NCI-H748 treated with DMSO at 0.1 percent for 48 hours (cell line): ENCODE data around the gene ZNF383.
"Not testable (repeated sequence)": the region's sequence is repeated elsewhere in the genome, so short reads cannot be mapped to it uniquely, and the experiment has no call there.

Source experiments
- DNase-seq: peaks from one replicate; lab custom pipeline; 2025; lab: John Stamatoyannopoulos, UW

The ZNF383 gene

DNA sequence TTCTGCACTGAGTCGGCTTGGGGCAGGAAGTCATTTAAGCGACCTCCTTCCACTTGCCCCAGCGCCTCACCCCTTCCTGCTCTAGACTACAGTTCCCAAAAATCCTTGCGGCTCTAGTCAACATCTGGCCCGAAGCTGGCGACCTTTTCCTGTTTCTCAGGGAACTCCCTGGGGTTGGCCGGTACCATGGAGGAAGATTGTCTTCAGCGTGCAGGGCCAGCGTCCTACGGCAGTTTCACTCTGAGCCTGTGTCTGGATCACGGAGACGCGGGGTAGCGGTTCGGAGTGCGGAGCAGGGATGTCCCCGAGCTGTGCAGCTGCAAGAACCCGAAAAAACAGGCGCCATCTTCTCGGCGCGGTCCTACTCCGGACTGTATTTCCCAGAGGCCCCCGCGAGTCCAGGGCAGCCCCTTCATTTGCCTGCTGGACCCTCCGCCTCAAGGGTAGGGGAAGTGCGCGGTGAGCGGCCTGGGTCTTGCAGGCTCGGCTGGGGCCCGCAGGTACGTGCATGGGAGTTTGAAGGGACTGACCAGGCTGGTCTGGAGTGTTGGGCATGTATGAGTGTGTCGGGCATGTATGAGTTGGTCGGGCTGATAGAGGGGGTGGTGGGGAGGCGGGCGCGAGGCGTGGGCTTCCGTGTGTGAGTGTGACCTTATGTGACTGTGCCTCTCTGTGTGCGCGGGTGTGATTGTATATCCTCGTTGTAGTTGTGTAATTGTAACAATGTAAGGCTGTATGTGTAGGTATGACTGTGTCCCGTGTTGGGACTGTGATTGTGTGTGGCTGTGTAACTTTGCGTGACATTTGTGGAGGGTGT lies at the start of gene ZNF383:
Gene ZNF383, plus strand, starts transcription at position 440 of the 817 bp plus-strand sequence. CDS start 12,240 bp downstream, outside the sequence.
- peak; percentile 95 for DNase-seq

GRCh38 chr19:37172368-37173366 lies 45.3 kb upstream of the ZNF383 start, which contains the start of gene ZNF585A:
ZNF585A (minus strand) TSS chr19:37172695; CDS start chr19:37169910, 2,785 bp downstream.
- peak; percentile 99 for DNase-seq

DNA sequence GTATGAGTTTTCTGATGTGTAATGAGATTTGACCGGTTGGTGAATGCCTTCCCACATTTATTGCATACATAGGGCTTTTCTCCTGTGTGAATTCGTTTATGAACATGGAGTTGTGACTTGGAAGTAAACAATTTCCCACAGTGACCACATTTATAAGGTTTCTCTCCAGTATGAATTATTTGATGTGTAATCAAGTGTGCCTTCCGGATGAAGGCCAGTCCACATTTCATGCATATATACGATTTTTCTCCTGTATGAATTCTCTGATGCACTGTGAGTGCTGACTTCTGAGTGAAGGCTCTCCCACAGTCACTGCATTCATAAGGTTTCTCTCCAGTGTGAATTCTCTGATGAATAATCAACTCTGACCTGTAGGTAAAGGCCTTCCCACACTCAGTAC lies 31.9 kb upstream of the ZNF383 start:
- DNase-seq: not testable (repeated sequence)

- not testable (repeated sequence) for DNase-seq
These were observed 22.8 kb upstream of the ZNF383 start for GRCh38 chr19:37195248-37195647.

GRCh38 chr19:37197115-37197514 lies 20.9 kb upstream of the ZNF383 start:
- not testable (repeated sequence) for DNase-seq

GRCh38 chr19:37197768-37198167 lies 20.2 kb upstream of the ZNF383 start:
- DNase-seq: no peak

GRCh38 chr19:37217480-37217774 lies 587 bp upstream of the ZNF383 start:
- no peak for DNase-seq

DNA sequence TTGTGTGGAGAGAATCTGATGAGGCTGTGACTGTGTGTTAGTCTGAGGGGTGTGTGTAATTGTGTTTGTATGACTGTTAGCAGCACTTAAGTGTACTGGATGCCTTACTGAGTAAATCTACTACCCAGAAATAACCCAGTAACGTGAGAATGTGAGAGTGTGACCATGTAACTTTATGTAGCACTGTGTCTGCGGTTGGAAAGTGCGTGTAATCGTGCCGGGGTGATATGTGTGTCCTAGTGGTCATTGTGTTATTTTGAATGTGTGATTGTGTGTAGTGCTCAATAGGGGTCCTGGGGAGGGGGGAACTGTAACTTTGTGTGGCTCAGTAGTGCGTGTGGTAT lies 550 bp downstream of the ZNF383 start:
- DNase-seq: no peak

- DNase-seq: no peak
These were observed 2.4 kb downstream of the ZNF383 start for GRCh38 chr19:37220383-37220782.

GRCh38 chr19:37221136-37221535 lies 3.1 kb downstream of the ZNF383 start:
- DNase-seq: no peak

DNA sequence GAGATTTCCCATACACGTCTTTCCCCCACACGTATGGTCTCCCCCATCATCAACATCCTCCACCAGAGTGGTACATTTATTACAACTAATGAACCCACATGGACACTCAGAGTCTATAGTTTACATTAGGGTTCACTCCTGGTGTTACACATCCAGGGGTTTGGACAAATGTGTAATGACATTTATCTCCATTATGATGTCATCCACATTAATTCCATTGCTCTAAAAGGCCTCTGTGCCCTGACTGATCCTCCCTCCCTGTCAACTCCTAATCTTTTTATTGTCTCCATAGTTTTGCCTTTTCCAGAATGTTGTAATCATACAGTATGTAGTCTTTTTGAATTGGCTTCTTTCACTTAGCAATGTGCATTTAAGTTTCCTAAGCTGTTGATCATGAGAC lies 8.2 kb downstream of the ZNF383 start:
- no peak for DNase-seq

DNA sequence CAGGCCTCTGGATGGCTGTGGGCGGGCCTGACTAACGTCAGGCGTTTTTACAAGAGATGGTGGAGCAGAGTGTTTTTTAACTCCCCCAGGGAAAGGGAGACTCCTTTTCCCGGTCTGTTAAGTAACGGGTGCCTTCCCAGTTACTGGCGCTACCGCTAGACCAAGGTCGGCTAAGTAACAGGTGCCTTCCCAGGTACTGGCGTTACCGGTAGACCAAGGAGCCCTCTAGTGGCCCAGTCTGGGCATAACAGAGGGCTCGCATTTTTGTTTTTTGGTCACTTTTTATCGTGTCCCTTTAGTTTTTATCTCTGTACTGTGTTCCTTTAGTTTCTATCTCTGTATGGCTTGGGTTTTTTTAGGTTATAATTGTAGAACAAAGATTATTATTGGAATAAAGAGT lies 10.0 kb downstream of the ZNF383 start:
- no peak for DNase-seq

GRCh38 chr19:37243206-37243632 lies 25.2 kb downstream of the ZNF383 start:
- no peak for DNase-seq

- DNase-seq: peak; percentile 97
These were observed 33.6 kb downstream of the ZNF383 start for GRCh38 chr19:37251308-37252229.

DNA sequence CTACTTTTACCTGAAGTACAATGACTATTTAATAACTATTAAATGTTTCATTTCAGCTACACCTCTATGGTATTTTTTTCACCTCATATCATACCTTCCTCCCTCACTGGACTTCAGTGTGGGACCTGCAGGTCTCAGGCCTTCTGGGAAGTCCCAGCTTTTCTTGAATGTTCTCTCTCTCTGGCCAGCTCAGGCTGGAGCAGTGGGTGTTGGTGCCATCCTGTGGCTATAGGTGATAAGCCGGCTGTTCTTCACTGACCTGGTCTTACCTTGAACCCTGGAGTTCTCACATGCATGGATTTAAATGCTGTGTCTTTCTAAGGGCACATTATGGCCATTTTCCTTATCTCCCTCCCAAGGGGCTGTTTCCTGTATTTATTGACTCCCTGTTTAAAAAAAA lies 45.0 kb downstream of the ZNF383 start:
- not testable (repeated sequence) for DNase-seq

DNA sequence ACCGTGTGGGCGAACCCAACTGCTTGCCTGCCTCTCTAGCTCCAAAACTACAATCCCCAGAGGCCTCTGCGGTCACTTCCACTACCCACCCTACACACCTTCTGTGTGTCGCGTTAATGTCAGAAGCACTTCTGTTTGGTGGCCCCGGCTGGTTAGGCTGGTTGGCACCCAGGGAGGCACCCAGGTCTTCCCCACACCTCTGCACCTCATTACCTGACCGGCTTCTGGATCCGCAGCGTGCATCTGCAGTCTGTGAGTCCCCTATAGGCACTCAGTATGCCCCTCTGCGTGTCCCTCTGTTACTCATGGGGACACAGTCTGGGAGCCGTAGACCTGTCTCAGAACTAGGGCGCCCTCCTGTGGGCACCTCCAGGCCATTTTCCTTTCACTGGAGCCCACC lies 49.0 kb downstream of the ZNF383 start:
- not testable (repeated sequence) for DNase-seq

GRCh38 chr19:37267755-37268154 lies 49.7 kb downstream of the ZNF383 start:
- DNase-seq: not testable (repeated sequence)

DNA sequence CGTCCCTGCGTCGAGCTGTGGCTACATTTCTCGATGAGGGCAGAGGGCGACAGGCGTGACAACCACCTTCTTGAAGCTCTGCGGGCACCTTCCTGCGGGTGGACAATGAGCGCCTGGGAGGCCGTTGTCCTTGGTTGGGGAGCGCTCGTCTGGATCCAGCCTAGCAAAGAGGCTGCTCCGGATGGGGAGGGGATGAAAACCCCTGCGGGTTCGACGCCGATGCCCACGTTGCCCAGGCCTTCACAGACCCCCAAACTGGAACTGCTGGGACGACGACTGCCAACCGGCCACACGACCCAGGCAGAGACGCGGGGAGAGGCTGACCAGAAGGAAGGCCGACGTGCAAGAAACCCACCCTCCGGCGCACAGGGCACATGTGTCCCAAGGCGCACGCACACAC lies 62.6 kb downstream of the ZNF383 start:
- DNase-seq: not testable (repeated sequence)

DNA sequence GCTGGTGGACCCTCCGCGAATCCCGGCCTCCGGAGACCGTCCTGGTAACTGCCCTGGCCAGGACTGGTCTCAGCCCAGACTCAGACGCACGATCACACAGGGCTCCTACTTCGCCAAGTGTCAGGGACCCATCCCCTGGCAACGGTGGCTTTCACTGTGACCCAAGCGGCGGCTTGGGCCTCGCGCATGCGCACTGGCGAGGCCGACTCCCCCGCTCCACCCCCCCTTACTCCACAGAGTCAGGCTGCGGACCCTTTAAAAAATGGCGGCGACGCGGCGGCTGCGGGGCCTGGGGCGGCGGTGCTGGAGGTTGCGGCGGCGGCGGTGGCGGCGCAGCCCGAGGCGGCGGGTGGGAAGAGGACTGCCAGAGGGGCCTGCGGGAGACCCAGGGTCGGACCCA lies 66.0 kb downstream of the ZNF383 start:
- DNase-seq: not testable (repeated sequence)

DNA sequence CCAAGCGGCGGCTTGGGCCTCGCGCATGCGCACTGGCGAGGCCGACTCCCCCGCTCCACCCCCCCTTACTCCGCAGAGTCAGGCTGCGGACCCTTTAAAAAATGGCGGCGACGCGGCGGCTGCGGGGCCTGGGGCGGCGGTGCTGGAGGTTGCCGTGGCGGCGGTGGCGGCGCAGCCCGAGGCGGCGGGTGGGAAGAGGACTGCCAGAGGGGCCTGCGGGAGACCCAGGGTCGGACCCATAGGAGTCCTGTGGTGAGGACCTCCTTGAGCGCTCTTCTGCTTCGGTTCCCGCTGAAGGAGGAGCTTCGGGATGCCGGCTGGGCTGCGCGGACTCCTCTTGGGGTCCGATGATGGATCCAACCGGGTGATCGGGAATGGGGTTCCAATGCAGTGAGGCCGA lies 71.2 kb downstream of the ZNF383 start:
- not testable (repeated sequence) for DNase-seq
